CD1c-positive myeloid dendritic cell (primary cell): ENCODE measurements around the gene DIAPH3.

Experiments
- DNase-seq: peaks from one replicate; pipeline ENCODE4 v3.0.0-alpha.2; 2016; ENCODE audit errors: extremely low spot score

DIAPH3 gene

GRCh38 chr13:60018536-60018935 is 145.2 kb downstream of the DIAPH3 start:
- DNase-seq = no peak

GRCh38 chr13:60016229-60016628 is 147.5 kb downstream of the DIAPH3 start:
- no peak for DNase-seq

- no peak for DNase-seq
These were observed 150.6 kb downstream of the DIAPH3 start for GRCh38 chr13:60013166-60013565.

- no peak for DNase-seq
These were observed 151.2 kb downstream of the DIAPH3 start for GRCh38 chr13:60012488-60012887.

GRCh38 chr13:60009300-60010253 is 154.2 kb downstream of the DIAPH3 start:
- no peak for DNase-seq

GRCh38 chr13:60001889-60002288 is 161.8 kb downstream of the DIAPH3 start:
- DNase-seq = no peak

DNA sequence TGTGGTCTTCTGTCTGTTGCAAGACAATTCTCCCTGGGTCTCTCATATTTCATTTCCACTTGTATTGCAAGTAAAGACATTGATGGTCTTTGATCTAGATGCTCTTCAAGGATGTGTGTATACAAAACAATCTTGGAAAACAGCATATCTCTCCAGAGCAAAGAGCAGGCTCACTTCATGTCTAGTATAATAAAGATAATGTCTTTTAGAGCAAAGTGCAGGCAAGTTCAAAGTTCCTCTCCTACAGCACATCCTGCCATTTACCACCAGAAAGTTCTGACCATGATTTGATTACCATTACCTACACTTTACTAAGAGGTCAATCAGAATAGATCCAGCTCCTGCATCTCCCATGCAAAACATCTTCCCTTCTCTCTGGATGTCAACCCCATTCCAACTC is 162.8 kb downstream of the DIAPH3 start:
- no peak for DNase-seq

GRCh38 chr13:60000081-60000480 is 163.6 kb downstream of the DIAPH3 start:
- DNase-seq = no peak

- no peak for DNase-seq
These were observed 165.8 kb downstream of the DIAPH3 start for GRCh38 chr13:59997976-59998375.

DNA sequence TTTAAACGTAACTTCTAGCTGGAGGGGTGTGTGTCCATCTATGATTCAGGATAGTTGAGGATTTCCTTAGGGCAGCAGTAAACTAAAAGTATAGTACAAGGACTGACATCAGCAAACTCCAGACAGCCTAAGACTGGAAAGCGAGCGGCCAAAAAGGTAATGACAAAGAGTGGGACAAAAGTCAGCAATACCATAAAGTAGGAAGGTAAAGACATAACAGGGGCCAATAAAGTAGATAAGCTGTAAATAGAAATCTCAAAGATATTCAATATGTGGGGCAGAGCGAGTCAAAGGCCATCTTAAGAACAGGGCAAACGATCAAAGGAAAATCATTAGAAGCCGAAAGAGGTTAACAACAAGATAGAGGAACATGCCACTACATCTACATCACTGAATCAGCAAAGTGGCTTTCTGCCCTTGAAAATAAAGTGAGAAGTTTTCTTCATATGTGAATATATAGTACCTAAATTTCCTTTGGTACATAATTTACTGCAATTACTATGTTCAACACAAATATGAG is 167.2 kb downstream of the DIAPH3 start:
- no peak for DNase-seq

DNA sequence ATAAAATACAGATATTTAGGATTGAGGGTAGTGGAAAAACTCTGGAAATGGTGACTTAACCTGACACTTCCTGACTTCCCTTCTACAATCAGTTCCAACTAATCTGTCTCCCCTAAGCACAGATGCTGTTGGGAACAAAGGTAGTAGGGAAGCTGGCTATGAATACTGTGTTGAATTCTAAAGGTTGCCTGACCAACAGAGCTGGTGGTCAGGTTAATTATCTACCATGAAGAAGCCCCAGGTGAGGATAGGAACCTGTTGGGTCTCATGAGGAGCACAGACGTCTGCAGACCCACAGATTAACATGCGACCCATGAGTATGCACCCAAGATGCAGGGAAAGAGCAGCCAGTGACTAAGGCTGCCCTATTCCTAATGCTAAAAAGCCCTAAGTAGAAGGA is 172.3 kb downstream of the DIAPH3 start:
- DNase-seq = no peak

GRCh38 chr13:59982631-59983382 is 180.9 kb downstream of the DIAPH3 start:
- no peak for DNase-seq

- no peak for DNase-seq
These were observed 184.1 kb downstream of the DIAPH3 start for GRCh38 chr13:59979589-59979988.

DNA sequence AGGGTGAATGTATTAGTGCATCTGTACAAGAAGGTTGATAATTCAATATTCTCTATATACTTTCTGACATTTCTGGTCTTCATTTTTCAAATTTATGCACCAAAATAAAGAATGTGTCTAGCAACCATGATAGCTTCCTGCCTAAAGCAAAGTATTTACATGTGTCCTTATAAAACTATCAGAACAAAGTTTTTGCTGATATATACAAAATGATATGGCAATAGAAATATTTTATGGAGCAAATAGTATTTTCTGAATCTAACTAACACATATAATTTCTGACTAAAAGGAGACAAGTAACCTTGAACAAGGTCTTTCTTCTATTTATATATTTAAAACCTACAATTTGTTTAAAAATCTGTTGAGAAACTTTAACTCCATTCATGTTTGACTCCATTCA is 184.9 kb downstream of the DIAPH3 start:
- DNase-seq = no peak

DNA sequence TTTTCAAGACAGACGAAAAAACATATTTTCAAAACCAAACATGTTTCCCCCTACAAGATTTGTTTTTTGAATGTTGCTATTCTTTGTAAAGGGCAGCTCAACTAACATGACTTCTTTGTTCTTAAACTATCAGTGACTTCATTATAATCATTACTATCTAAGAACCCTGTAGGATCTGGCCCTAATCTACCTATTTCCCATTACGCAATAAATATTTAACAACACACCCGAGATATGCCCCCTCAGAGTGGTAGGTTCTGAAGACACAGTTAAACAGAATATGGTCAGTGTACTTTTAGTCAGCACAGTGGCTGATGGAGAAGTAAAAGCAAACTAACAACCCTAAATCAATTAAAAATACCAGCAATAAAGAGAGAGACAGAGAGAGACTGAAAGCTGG is 186.9 kb downstream of the DIAPH3 start:
- DNase-seq = no peak

DNA sequence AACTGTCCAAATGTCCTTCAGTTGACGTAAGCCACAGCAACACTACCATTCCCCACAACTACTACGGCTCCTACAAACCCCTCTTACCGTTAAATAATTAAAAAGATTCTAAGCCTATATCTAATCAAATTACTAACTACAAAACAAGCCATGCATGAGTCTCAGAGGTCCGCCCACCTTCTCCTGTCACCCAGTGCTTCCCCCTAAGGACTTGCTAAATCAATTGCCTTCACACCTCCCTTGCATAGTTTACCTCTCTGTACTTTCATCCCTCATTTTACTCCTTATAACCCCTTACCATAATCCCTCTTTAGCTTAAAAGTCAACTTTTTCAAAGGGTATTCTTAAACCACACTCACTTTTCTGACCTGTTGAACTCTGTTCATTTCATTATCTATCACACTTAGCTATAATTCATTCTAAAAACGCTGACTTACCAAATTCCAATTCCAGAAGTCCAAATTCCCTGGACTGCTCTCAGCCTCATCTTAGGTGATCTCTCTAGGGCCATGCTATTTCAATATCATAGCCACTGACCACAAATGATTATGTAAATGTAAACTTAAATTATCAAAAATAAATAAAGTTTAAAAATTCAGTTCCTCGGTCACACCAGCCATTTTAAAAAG is 187.8 kb downstream of the DIAPH3 start:
- no peak for DNase-seq

DNA sequence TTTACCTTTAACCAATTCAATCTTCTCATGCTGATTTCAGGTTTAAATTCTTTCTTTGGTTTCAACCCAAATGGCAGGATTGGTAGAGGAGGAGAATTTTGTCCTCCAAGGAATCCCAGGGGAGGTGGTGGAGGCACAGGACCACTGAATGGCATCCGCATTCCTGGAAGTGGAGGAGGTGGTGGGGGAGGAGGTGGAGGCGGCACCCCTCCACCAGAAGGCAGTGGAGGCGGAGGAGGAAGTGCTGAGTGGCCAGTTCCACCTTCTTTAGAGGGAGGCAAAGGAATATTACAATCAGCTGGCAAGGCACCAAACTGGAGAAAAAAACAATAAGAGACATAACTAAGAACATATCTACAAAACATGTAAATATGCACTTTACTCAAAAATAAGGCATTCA is 192.9 kb downstream of the DIAPH3 start:
- no peak for DNase-seq

DNA sequence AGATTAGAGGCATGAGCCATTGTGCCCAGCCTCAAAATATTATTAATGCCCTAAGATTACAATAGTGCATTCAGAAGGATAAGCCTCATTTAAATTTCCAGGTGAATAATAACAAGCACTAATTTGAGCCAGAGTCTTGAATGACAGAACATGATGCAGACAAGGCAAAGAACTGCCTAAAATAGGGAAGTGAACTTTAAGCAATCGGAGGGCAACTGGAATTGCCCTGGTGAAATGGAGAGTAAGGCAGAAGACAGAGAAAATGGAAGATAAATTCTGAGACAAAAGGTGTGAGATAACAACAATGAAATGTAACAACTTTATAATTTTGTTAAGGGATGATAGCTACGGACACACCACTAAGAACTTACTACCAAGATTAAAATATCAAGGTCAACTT is 199.9 kb downstream of the DIAPH3 start:
- DNase-seq = no peak

DNA sequence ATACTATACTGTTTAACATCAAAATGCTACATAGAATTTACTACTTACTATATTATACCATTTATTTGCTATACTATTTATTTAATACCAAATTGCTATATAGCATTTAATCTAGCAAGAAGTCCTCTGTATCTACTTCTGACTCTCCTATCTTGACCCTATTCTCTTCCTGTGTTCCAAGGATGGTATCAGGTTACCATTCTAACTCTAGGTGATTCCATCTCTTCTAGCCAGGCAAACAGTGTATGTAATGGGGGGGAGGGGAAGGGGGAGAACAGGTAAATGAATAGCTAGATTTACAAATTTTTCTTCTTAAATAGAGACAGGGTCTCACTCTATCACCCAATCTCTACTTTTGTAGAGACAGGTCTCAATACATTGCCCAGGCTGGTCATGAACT is 200.3 kb downstream of the DIAPH3 start:
- no peak for DNase-seq

DNA sequence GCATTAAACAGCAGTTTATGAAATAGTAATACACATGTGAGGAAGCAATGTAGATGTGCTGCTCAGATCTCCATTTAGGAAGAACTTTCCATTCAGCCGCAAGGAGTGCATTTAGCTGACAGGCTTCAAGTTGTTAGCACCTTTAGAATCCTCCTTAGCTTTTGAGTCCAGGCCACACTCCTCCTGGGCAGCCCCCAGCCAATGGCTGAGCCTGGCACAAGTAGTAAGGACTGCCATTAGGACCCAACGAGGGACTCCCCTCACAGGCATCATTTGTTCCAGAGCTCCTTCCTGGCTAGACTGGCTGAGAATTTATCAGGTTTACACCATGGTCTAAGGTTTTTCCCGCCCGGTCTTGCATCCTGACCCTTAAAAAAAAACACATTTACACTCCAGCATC is 201.4 kb downstream of the DIAPH3 start:
- no peak for DNase-seq

DNA sequence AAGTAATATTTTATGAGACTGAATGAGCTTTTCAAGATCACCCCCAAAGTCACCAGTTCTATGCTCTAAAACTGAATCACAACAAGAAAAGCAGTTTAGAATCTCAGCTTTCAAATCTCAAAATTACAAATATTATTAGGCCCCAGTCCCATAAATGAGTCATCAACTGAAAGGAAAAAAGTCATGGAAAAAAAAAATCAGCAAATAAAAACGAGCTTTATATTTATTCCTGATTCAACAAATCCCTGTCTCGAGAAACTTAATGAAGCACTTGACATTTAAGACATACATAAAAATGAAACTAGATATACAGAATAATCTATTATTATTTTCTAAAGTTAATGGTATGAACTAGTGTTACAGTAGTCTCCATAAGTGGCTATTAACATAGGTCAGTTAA is 203.0 kb downstream of the DIAPH3 start:
- DNase-seq = no peak

DNA sequence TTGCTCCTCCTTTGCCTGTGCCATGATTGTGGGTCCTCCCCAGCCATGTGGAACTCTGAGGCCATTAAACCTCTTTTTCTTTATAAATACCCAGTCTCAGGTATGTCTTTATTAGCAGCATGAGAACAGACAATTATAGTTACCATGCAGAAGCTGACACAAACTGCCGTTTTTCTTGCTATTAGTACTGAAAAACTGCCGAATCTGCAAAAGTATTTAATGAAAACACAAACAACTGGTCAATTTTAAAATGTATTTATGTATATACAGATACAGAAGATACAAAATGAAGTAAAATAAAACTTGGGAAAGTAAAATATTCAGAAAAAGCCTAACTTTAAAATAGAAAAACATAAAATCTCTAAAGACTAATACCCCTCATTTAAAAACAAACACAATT is 206.3 kb downstream of the DIAPH3 start:
- DNase-seq = no peak
